ENCODE data around the gene ATP12A. TPM values are rescaled to one million over a fixed set of nuclear protein-coding genes. Genes with fewer than 3 reads are reported as not detected.

Gene ATP12A
- total RNA-seq, 1 donor from 2014 or later, result not detected

DNA sequence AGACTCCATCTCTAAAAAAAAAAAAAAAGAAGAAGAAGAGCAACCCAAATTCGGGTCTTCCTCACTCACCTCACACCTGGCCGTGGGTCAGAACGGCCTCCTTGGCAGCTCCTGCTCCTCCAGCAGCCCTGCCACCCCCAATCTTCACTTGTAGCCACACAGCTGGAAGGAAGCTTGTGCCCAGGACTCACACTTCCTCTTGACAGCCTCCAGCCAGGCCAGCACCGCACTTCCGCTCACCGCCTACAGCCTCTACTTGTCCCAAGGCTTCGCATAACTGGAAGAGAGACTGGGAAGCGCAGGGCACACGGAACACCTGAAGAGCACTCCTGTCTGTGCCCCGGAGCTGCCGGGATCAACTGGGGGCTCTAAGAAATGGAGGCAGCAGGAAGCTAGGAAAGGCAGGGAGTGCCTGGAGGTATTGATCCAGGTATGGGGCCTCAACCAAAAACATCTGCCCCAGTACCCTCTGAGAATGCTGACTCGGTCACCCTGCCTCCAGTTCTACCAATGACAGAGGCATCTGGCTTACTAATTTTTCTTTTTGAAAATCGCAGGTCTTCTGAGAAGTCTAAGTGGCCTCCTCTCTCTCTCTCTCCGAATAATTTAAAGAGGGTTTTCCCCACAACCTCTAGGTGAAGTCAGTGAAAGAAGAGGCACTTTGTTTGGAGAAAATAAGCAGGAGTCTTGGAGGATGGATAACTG is 31.1 kb upstream of the ATP12A start:
- Mint-ChIP-seq H3K4me1 (ENCODE audit: unreplicated experiment) (no peaks in the 10 kb centered on the region), H3K27me3 (ENCODE audit: unreplicated experiment) (peaks cover 8% of the 10 kb centered on the region), H3K36me3 (ENCODE audit: unreplicated experiment) (no peaks in the 10 kb centered on the region), H3K27ac (ENCODE audit: unreplicated experiment) (no peak overlapping the region), H3K9me3 (ENCODE audit: unreplicated experiment) (no peaks in the 10 kb centered on the region), H3K4me3 (ENCODE audit: unreplicated experiment) (no peak overlapping the region)
- TF ChIP-seq, protein P1, sequence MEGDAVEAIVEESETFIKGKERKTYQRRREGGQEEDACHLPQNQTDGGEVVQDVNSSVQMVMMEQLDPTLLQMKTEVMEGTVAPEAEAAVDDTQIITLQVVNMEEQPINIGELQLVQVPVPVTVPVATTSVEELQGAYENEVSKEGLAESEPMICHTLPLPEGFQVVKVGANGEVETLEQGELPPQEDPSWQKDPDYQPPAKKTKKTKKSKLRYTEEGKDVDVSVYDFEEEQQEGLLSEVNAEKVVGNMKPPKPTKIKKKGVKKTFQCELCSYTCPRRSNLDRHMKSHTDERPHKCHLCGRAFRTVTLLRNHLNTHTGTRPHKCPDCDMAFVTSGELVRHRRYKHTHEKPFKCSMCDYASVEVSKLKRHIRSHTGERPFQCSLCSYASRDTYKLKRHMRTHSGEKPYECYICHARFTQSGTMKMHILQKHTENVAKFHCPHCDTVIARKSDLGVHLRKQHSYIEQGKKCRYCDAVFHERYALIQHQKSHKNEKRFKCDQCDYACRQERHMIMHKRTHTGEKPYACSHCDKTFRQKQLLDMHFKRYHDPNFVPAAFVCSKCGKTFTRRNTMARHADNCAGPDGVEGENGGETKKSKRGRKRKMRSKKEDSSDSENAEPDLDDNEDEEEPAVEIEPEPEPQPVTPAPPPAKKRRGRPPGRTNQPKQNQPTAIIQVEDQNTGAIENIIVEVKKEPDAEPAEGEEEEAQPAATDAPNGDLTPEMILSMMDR (IDR thresholded peaks at IDR 0.05), result no peak
- no peak for DNase-seq (ENCODE audit: extremely low spot score, unreplicated experiment)

DNA sequence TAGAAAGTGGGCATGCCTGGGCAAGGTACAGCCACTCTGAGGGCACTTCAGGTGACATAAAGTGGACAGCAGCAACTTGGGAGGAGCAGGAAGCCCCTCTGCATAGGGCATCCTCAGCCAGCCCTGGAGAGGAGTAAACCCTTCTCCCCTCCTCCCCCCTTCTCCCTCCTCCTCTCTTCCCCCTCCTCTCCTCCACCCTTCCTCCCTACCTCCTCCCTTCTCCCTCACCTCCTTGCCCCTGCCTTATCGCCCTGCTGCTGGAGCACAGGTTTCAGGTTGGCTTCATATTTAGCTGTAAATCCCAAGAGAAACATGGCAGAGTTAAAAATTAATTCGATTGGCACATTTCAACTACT is 30.5 kb upstream of the ATP12A start:
- TF ChIP-seq, protein P1 (IDR thresholded peaks at IDR 0.05), result no peak
- Mint-ChIP-seq H3K27me3 (ENCODE audit: unreplicated experiment) (peaks cover 5% of the 10 kb centered on the region), H3K4me1 (ENCODE audit: unreplicated experiment) (no peaks in the 10 kb centered on the region), H3K9me3 (ENCODE audit: unreplicated experiment) (no peaks in the 10 kb centered on the region), H3K27ac (ENCODE audit: unreplicated experiment) (no peak overlapping the region), H3K36me3 (ENCODE audit: unreplicated experiment) (no peaks in the 10 kb centered on the region), H3K4me3 (ENCODE audit: unreplicated experiment) (no peak overlapping the region)
- no peak for DNase-seq (ENCODE audit: extremely low spot score, unreplicated experiment)

DNA sequence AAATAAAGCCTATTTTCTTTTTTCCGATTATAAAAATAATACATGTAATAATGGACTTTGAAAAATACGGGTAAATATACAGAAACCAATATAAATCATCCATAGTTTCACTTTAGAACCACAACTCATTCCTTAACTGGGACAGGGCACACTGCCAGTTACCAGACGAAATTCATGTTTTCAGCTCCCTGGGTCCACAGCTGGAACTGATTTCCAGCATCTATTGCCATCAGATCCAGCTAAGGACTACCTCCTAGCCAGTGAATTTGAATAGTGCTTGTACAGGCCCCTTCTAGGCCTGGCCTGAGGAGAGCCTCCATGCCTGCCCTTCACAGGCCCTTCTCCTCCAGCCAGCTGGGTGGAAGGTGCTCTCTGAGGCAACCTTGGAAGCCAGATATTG is 30.0 kb upstream of the ATP12A start:
- H3K27me3 Mint-ChIP-seq (ENCODE audit: unreplicated experiment), result peaks cover 3% of the 10 kb centered on the region
- DNase-seq (ENCODE audit: extremely low spot score, unreplicated experiment), result peak; percentile 66
- no peaks in the 10 kb centered on the region for H3K9me3 Mint-ChIP-seq (ENCODE audit: unreplicated experiment)
- TF ChIP-seq, protein P1 (IDR thresholded peaks at IDR 0.05), result no peak
- H3K4me3 Mint-ChIP-seq (ENCODE audit: unreplicated experiment), result no peak overlapping the region
- H3K36me3 Mint-ChIP-seq (ENCODE audit: unreplicated experiment), result no peaks in the 10 kb centered on the region
- no peaks in the 10 kb centered on the region for H3K4me1 Mint-ChIP-seq (ENCODE audit: unreplicated experiment)
- no peak overlapping the region for H3K27ac Mint-ChIP-seq (ENCODE audit: unreplicated experiment)

DNA sequence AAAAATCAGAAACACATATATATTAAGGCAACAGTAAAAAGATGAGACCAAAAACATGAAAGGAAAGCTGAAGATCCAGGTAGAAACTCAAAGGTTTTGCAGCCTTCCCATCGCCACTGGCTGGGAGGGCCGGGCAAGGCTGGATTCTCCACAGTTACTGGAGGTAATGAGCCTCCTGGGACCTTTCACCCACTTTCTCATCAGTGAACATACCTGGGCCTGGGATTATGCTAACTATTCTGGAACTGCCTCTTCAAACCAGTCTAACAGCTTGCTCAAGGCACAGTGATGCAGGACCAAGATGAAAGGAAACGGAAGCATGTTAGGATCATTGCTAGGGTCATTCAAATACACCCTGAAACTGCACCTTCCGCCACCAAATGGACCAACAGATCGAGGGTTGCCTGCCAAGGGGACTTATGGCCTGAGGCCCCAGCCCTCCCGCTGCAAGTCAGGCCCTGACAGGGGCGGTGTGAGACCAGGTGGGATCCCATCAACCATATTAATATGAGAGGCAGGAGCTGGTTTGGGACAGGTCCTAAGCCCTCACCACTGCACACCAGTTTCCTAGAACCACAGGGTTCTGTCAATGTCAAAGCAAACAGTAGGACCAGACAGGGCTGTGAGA is 28.4 kb upstream of the ATP12A start:
- TF ChIP-seq, protein P1 (IDR thresholded peaks at IDR 0.05), result no peak
- Mint-ChIP-seq H3K36me3 (ENCODE audit: unreplicated experiment) (no peaks in the 10 kb centered on the region), H3K4me1 (ENCODE audit: unreplicated experiment) (no peaks in the 10 kb centered on the region), H3K27ac (ENCODE audit: unreplicated experiment) (no peak overlapping the region), H3K27me3 (ENCODE audit: unreplicated experiment) (peaks cover 2% of the 10 kb centered on the region), H3K4me3 (ENCODE audit: unreplicated experiment) (no peak overlapping the region), H3K9me3 (ENCODE audit: unreplicated experiment) (no peaks in the 10 kb centered on the region)
- peak; percentile 71 for DNase-seq (ENCODE audit: extremely low spot score, unreplicated experiment)

DNA sequence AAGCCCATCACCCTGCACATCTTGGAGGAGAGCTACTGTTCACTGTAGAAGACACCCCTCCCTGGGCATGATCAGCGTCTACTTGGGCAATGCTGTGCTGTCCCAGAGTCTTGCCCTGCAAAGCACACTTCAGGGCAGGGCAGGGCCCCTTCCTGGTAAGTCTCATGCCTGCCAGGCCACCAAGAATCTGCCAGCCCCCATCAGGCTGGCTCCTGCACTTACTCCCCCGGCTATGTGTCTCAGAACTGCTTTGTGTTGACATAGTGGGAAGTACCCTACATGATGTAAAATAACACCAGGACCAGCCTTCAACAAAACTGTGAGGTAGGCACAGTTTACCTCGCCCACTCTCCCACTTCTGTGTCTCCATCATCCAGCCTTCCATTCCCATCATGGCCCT is 27.8 kb upstream of the ATP12A start:
- Mint-ChIP-seq H3K9me3 (ENCODE audit: unreplicated experiment) (no peaks in the 10 kb centered on the region), H3K27ac (ENCODE audit: unreplicated experiment) (no peak overlapping the region), H3K27me3 (ENCODE audit: unreplicated experiment) (peaks cover 3% of the 10 kb centered on the region), H3K4me1 (ENCODE audit: unreplicated experiment) (no peaks in the 10 kb centered on the region), H3K4me3 (ENCODE audit: unreplicated experiment) (no peak overlapping the region), H3K36me3 (ENCODE audit: unreplicated experiment) (no peaks in the 10 kb centered on the region)
- peak; percentile 48 for DNase-seq (ENCODE audit: extremely low spot score, unreplicated experiment)
- TF ChIP-seq, protein P1 (IDR thresholded peaks at IDR 0.05), result no peak
